Esophagus muscularis mucosa (tissue), 4 donors: ENCODE measurements around the gene KCNA5. TPM values are rescaled to one million over a fixed set of nuclear protein-coding genes. Genes with fewer than 3 reads are reported as not detected.

Source experiments
- DNase-seq: peaks from one replicate; pipeline ENCODE4 v3.0.0-alpha.2; 2017; ENCODE audit errors: extremely low spot score
- H3K27ac ChIP-seq, 4 donors: fragments of 200-600 bp; sonication (generic); replicated peaks in 1 of 4; 1 replicate in 3 of 4; 2 replicates in 1 of 4; pipeline ENCODE4 v1.5.1; 2016 to 2019; ENCODE audit warnings: mild to moderate bottlenecking in 1 of 4
- H3K27me3 ChIP-seq, 4 donors: fragments of 200-600 bp; sonication (generic); one replicate each; pipeline versions ENCODE4 v1.5.1 to v1.6.0; 2016 to 2019
- H3K36me3 ChIP-seq, 4 donors: fragments of 200-600 bp; sonication (generic); one replicate each; pipeline ENCODE4 v1.5.1; 2016 to 2019
- H3K4me1 ChIP-seq, 4 donors: fragments of 200-600 bp; sonication (generic); one replicate each; pipeline ENCODE4 v1.5.1; 2016 to 2019
- H3K4me3 ChIP-seq, 4 donors: fragments of 200-600 bp; sonication (generic); 1 replicate in 2 of 4; 2 replicates in 2 of 4; pipeline ENCODE4 v1.5.1; 2016 to 2019; ENCODE audit warnings: mild to moderate bottlenecking in 4 of 4, moderate library complexity in 1 of 4
- H3K9me3 ChIP-seq, 4 donors: fragments of 200-600 bp; sonication (generic); 1 replicate in 3 of 4; 2 replicates in 1 of 4; pipeline ENCODE4 v1.5.1; 2016 to 2019
- CTCF ChIP-seq, 3 experiments: fragments of 200-600 bp in 2 of 3; fragments of 450-650 bp in 1 of 3; sonication (generic) in 2 of 3; IDR thresholded peaks; one replicate each; pipeline ENCODE4 v1.5.1; 2017 to 2019; ENCODE audit warnings: antibody characterized with exemption in 3 of 3, mild to moderate bottlenecking in 2 of 3, moderate library complexity in 1 of 3
- EP300 ChIP-seq: sonication (generic); formaldehyde crosslinking; IDR thresholded peaks from one replicate; pipeline ENCODE4 v1.6.1; 2017; ENCODE audit warnings: antibody characterized with exemption
- POLR2A ChIP-seq: fragments of 450-650 bp; IDR thresholded peaks from one replicate; pipeline ENCODE4 v1.6.1; 2017; ENCODE audit warnings: antibody characterized with exemption, moderate library complexity, mild to moderate bottlenecking, low read depth
- POLR2AphosphoS5 ChIP-seq, 2 donors: sonication (generic); formaldehyde crosslinking; IDR thresholded peaks; one replicate each; pipeline ENCODE4 v1.6.1; 2017; ENCODE audit warnings: antibody characterized with exemption in 2 of 2
- WGBS: methylation state at CpG from one replicate; pipeline ENCODE4 v1.1.5; 2018; 5-methylcytosine and 5-hydroxymethylcytosine counted together
- intact Hi-C: fragments of 100-400 bp; cut with DNase I; formaldehyde crosslinking; loops from one replicate; pipeline ENCODE4 v1.15.1; 2023
- total RNA-seq, 4 donors: library from RNA; depleted of rRNA; stranded (reverse); fragments of >200 nt; gene quantifications; one replicate each; pipeline versions ENCODE4 v1.1.0 to v1.2.1, GENCODE V29; 2016

Gene KCNA5
- total RNA-seq, 4 donors from 2014 or later, result 1.2 to 5.9 (median 2.2) TPM

GRCh38 chr12:5031958-5032357 is 11.7 kb upstream of the KCNA5 start:
- no peak overlapping the region for H3K4me3 ChIP-seq
- WGBS, result 95% methylated on average over 3 of the region's 3 CpGs
- H3K4me1 ChIP-seq, result peaks cover 13 to 15% (median 13%) of the 10 kb centered on the region in 4 donors
- intact Hi-C loops, result no loop called here
- TF ChIP-seq EP300, result no peak
- TF ChIP-seq CTCF (IDR thresholded peaks at IDR 0.05), result no peak
- no peak for TF ChIP-seq POLR2AphosphoS5 (IDR thresholded peaks at IDR 0.05)
- TF ChIP-seq POLR2A, result no peak
- no peaks in the 10 kb centered on the region for H3K36me3 ChIP-seq
- no peak overlapping the region for H3K27ac ChIP-seq
- no peaks in the 10 kb centered on the region for H3K27me3 ChIP-seq
- DNase-seq, result no peak
- no peaks in the 10 kb centered on the region for H3K9me3 ChIP-seq

- Histone ChIP-seq H3K4me3 (no peak overlapping the region), H3K9me3 (no peaks in the 10 kb centered on the region), H3K36me3 (no peaks in the 10 kb centered on the region), H3K4me1 (peaks cover 13 to 15% (median 13%) of the 10 kb centered on the region in 4 donors), H3K27me3 (no peaks in the 10 kb centered on the region), H3K27ac (no peak overlapping the region)
- no peak for DNase-seq
- 91% methylated on average over 11 of the region's 11 CpGs for WGBS
- intact Hi-C loops, result no loop called here
- no peak for TF ChIP-seq EP300
- TF ChIP-seq CTCF (IDR thresholded peaks at IDR 0.05), result no peak
- no peak for TF ChIP-seq POLR2AphosphoS5 (IDR thresholded peaks at IDR 0.05)
- TF ChIP-seq POLR2A, result no peak
Measured at GRCh38 chr12:5032821-5033220, 10.9 kb upstream of the KCNA5 start.

- Histone ChIP-seq H3K36me3 (no peaks in the 10 kb centered on the region), H3K4me1 (peaks cover 13 to 15% (median 13%) of the 10 kb centered on the region in 4 donors), H3K27ac (no peak overlapping the region), H3K27me3 (no peaks in the 10 kb centered on the region), H3K9me3 (no peaks in the 10 kb centered on the region), H3K4me3 (no peak overlapping the region)
- WGBS, result 25% methylated on average over 1 of the region's 1 CpG
- no peak for DNase-seq
- intact Hi-C loops, result no loop called here
- TF ChIP-seq EP300 (no peak), CTCF (IDR thresholded peaks at IDR 0.05) (no peak), POLR2A (no peak), POLR2AphosphoS5 (IDR thresholded peaks at IDR 0.05) (no peak)
Measured at GRCh38 chr12:5033883-5034282, 9.8 kb upstream of the KCNA5 start.

- Histone ChIP-seq H3K27me3 (no peaks in the 10 kb centered on the region), H3K4me1 (peaks cover 13 to 15% (median 13%) of the 10 kb centered on the region in 4 donors), H3K9me3 (no peaks in the 10 kb centered on the region), H3K36me3 (no peaks in the 10 kb centered on the region), H3K4me3 (no peak overlapping the region), H3K27ac (no peak overlapping the region)
- no peak for TF ChIP-seq POLR2AphosphoS5 (IDR thresholded peaks at IDR 0.05)
- TF ChIP-seq POLR2A, result no peak
- no peak for TF ChIP-seq CTCF (IDR thresholded peaks at IDR 0.05)
- no peak for TF ChIP-seq EP300
- intact Hi-C loops, result no loop called here
- no peak for DNase-seq
- WGBS, result 80% methylated on average over 5 of the region's 5 CpGs
Measured at GRCh38 chr12:5034603-5035002, 9.1 kb upstream of the KCNA5 start.

GRCh38 chr12:5035618-5036017 is 8.1 kb upstream of the KCNA5 start:
- H3K36me3 ChIP-seq, result no peaks in the 10 kb centered on the region
- no peak overlapping the region for H3K4me3 ChIP-seq
- peaks cover 13 to 15% (median 13%) of the 10 kb centered on the region in 4 donors for H3K4me1 ChIP-seq
- 83% methylated on average over 6 of the region's 6 CpGs for whole genome bisulfite sequencing
- no peaks in the 10 kb centered on the region for H3K9me3 ChIP-seq
- H3K27me3 ChIP-seq, result peaks cover 0 to 8% (median 0%) of the 10 kb centered on the region in 4 donors
- no peak for TF ChIP-seq POLR2AphosphoS5 (IDR thresholded peaks at IDR 0.05)
- TF ChIP-seq CTCF (IDR thresholded peaks at IDR 0.05), result no peak
- TF ChIP-seq POLR2A, result no peak
- no peak for TF ChIP-seq EP300
- no peak for DNase-seq
- no peak overlapping the region for H3K27ac ChIP-seq
- intact Hi-C loops, result no loop called here
